Activated CD8-positive, alpha-beta memory T cell treated with anti-CD3 and anti-CD28 coated beads, Interleukin-2, amount 50 U/mL, for 48 hours (primary cell): ENCODE results near the gene CDH23.

ENCODE experiments used
- DNase-seq: peaks from one replicate; pipeline ENCODE4 v3.0.0-alpha.2; 2020

Gene CDH23

GRCh38 chr10:71664585-71664984 lies 267.9 kb downstream of the CDH23 start:
- DNase-seq, result no peak

- DNase-seq, result no peak
These were observed 268.7 kb downstream of the CDH23 start for GRCh38 chr10:71665456-71665855.

GRCh38 chr10:71666639-71667386 lies 270.1 kb downstream of the CDH23 start:
- no peak for DNase-seq

- no peak for DNase-seq
These were observed 270.6 kb downstream of the CDH23 start for GRCh38 chr10:71667387-71667752.

GRCh38 chr10:71671994-71672946 lies 275.6 kb downstream of the CDH23 start:
- no peak for DNase-seq

GRCh38 chr10:71675295-71675970 lies 278.7 kb downstream of the CDH23 start:
- no peak for DNase-seq

- DNase-seq, result no peak
These were observed 280.5 kb downstream of the CDH23 start for GRCh38 chr10:71677261-71677660.

GRCh38 chr10:71678057-71678805 lies 281.5 kb downstream of the CDH23 start:
- no peak for DNase-seq

GRCh38 chr10:71679425-71679824 lies 282.7 kb downstream of the CDH23 start:
- no peak for DNase-seq

- DNase-seq, result no peak
These were observed 285.3 kb downstream of the CDH23 start for GRCh38 chr10:71681977-71682376.

- DNase-seq, result no peak
These were observed 286.6 kb downstream of the CDH23 start for GRCh38 chr10:71683301-71683700.

GRCh38 chr10:71684356-71685173 lies 287.8 kb downstream of the CDH23 start:
- DNase-seq, result no peak

- no peak for DNase-seq
These were observed 289.0 kb downstream of the CDH23 start for GRCh38 chr10:71685554-71686232.

GRCh38 chr10:71687077-71687476 lies 290.4 kb downstream of the CDH23 start:
- no peak for DNase-seq

- DNase-seq, result no peak
These were observed 290.8 kb downstream of the CDH23 start for GRCh38 chr10:71687480-71687879.

GRCh38 chr10:71688256-71688655 lies 291.5 kb downstream of the CDH23 start:
- no peak for DNase-seq

- no peak for DNase-seq
These were observed 293.5 kb downstream of the CDH23 start for GRCh38 chr10:71690094-71690720.

- DNase-seq, result no peak
These were observed 294.7 kb downstream of the CDH23 start for GRCh38 chr10:71691405-71691804.

GRCh38 chr10:71692598-71693306 lies 296.0 kb downstream of the CDH23 start:
- DNase-seq, result no peak

- no peak for DNase-seq
These were observed 296.7 kb downstream of the CDH23 start for GRCh38 chr10:71693377-71693776.
